MM.1S (cell line): ENCODE measurements around the gene PIAS4.

Experiments used
- EZH2 ChIP-seq: fragments of 300-600 bp; sonication (generic); optimal IDR thresholded peaks from 2 replicates; pipeline ENCODE3; 2017; ENCODE audit warnings: low read depth, mild to moderate bottlenecking, antibody characterized with exemption, low read length, mixed read lengths
- EZH2phosphoT487 ChIP-seq: fragments of 300-600 bp; sonication (generic); IDR thresholded peaks from 2 replicates; pipeline ENCODE4 v1.6.1; 2018; ENCODE audit warnings: antibody characterized with exemption, low read length
- TF ChIP-seq, protein P1 (sequence below): fragments of 300-600 bp; sonication (generic); IDR thresholded peaks from 2 replicates; pipeline ENCODE4 v1.5.1; 2016; ENCODE audit warnings: antibody characterized with exemption, low read length, mixed read lengths

- TF ChIP-seq, protein P1, sequence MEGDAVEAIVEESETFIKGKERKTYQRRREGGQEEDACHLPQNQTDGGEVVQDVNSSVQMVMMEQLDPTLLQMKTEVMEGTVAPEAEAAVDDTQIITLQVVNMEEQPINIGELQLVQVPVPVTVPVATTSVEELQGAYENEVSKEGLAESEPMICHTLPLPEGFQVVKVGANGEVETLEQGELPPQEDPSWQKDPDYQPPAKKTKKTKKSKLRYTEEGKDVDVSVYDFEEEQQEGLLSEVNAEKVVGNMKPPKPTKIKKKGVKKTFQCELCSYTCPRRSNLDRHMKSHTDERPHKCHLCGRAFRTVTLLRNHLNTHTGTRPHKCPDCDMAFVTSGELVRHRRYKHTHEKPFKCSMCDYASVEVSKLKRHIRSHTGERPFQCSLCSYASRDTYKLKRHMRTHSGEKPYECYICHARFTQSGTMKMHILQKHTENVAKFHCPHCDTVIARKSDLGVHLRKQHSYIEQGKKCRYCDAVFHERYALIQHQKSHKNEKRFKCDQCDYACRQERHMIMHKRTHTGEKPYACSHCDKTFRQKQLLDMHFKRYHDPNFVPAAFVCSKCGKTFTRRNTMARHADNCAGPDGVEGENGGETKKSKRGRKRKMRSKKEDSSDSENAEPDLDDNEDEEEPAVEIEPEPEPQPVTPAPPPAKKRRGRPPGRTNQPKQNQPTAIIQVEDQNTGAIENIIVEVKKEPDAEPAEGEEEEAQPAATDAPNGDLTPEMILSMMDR: no peak
- TF ChIP-seq EZH2: no peak
- no peak for TF ChIP-seq EZH2phosphoT487
These were observed 3.2 kb downstream of the PIAS4 start for GRCh38 chr19:4010808-4011110.
